ENCODE measurements around the gene FANCF. TPM values are rescaled to one million over a fixed set of nuclear protein-coding genes. Genes with fewer than 3 reads are reported as not detected.

The FANCF gene
- total and polyA plus RNA-seq, 8 donors: 1.8 to 13.0 (median 7.8) TPM

GRCh38 chr11:22581354-22582150 is 44.1 kb downstream of the FANCF start:
- Histone ChIP-seq H3K27ac (no peak overlapping the region), H3K36me3 (no peaks in the 10 kb centered on the region), H3K9me3 (no peaks in the 10 kb centered on the region), H3K4me1 (no peaks in the 10 kb centered on the region), H3K4me3 (no peak overlapping the region), H3K27me3 (no peaks in the 10 kb centered on the region)
- no peak for DNase-seq
- intact Hi-C loops (cut with DNase I; ENCODE audit: low total_unique reads): no loop called here
- WGBS, 5 donors: 55 to 64% (median 63%) methylated on average over 3 of the region's 3 CpGs
- TF ChIP-seq POLR2AphosphoS5 (IDR thresholded peaks at IDR 0.05) (no peak), EP300 (IDR thresholded peaks at IDR 0.05) (no peak), POLR2A (IDR thresholded peaks at IDR 0.05) (no peak), CTCF (IDR thresholded peaks at IDR 0.05) (no peak)

- intact Hi-C loops (cut with DNase I; ENCODE audit: low total_unique reads): no loop called here
- no peak for DNase-seq
- H3K4me3 ChIP-seq: no peak overlapping the region
- H3K4me1 ChIP-seq: no peaks in the 10 kb centered on the region
- no peaks in the 10 kb centered on the region for H3K27me3 ChIP-seq
- no peaks in the 10 kb centered on the region for H3K36me3 ChIP-seq
- no peaks in the 10 kb centered on the region for H3K9me3 ChIP-seq
- H3K27ac ChIP-seq: no peak overlapping the region
- WGBS, 5 donors: 38 to 69% (median 64%) methylated on average over 2 of the region's 2 CpGs
- TF ChIP-seq POLR2AphosphoS5 (IDR thresholded peaks at IDR 0.05): no peak
These were observed 47.8 kb downstream of the FANCF start for GRCh38 chr11:22577854-22578253.

Other genes starting within 250 kb of the FANCF start
- gene GAS2, start 40.8 kb upstream of the FANCF start, total RNA-seq: 10 to 100 TPM in 2 of 5 donors, 1 to 10 TPM in 2, under 1 TPM in 1; 0.45 to 39.4 (median 4.8) TPM
- 1 to 10 TPM; 1.6 to 4.0 (median 1.9) TPM for gene GAS2, start 40.8 kb upstream of the FANCF start, polyA plus RNA-seq
- 10 to 100 TPM in 2 of 5 donors, 1 to 10 TPM in 3; 3.5 to 34.3 (median 8.9) TPM for gene SVIP, start 204.0 kb upstream of the FANCF start, total RNA-seq
- gene SVIP, start 204.0 kb upstream of the FANCF start, polyA plus RNA-seq: 10 to 100 TPM; 10.7 to 20.6 (median 17.7) TPM
- not detected for gene CCDC179, start 234.7 kb upstream of the FANCF start, total RNA-seq
- gene CCDC179, start 234.7 kb upstream of the FANCF start, polyA plus RNA-seq: not detected

All from stomach (tissue), 9 donors.